ENCODE data around the gene PHETA1. TPM values are rescaled to one million over a fixed set of nuclear protein-coding genes. Genes with fewer than 3 reads are reported as not detected.
A peak's percentile ranks its signal among the peaks of the same experiment; 100 is the strongest.

PHETA1 gene
- total and polyA plus RNA-seq, 2 donors (not counting 3 experiments of a cell fraction or from before 2014, with no cell fraction given): 10.6 to 20.0 TPM

GRCh38 chr12:111413442-111414086 lies 44.7 kb upstream of the PHETA1 start:
- BruUV-seq (replicated peaks): no TSS peak
- intact Hi-C loops (cut with micrococcal nuclease): no loop called here
- H3K9ac ChIP-seq (replicated peaks; ENCODE audit: extremely low read depth, insufficient read depth, low read length): no peak overlapping the region
- DNase-seq (ENCODE audit: low read depth, low spot score): peak; percentile 43
- dilution Hi-C loops (cut with MboI; ENCODE audit: extremely low pct_ligation_motif_present, low sequenced_read_pairs): no loop called here
- peaks cover 3% of the 10 kb centered on the region for H4K20me1 ChIP-seq (replicated peaks; ENCODE audit: control insufficient read depth, extremely low read depth, insufficient read depth, low read length)
- peaks cover 98% of the 10 kb centered on the region for H3K79me2 ChIP-seq (ENCODE audit: control insufficient read depth, insufficient read depth, low read length)
- no peaks in the 10 kb centered on the region for H3K9me1 ChIP-seq (replicated peaks; ENCODE audit: control insufficient read depth, extremely low read depth, insufficient read depth, low read length)
- TF ChIP-seq MYC (IDR thresholded peaks at IDR 0.05; ENCODE audit: low read depth, low read length): no peak
- TF ChIP-seq MAX (IDR thresholded peaks at IDR 0.05; ENCODE audit: insufficient read depth, insufficient read length): no peak
- TF ChIP-seq POLR2A (IDR thresholded peaks at IDR 0.05; ENCODE audit: low read depth, low read length): no peak
- peak; percentile 62 for TF ChIP-seq FOS (IDR thresholded peaks at IDR 0.05; ENCODE audit: borderline replicate concordance, insufficient read depth, low read length)
- TF ChIP-seq, protein P1, sequence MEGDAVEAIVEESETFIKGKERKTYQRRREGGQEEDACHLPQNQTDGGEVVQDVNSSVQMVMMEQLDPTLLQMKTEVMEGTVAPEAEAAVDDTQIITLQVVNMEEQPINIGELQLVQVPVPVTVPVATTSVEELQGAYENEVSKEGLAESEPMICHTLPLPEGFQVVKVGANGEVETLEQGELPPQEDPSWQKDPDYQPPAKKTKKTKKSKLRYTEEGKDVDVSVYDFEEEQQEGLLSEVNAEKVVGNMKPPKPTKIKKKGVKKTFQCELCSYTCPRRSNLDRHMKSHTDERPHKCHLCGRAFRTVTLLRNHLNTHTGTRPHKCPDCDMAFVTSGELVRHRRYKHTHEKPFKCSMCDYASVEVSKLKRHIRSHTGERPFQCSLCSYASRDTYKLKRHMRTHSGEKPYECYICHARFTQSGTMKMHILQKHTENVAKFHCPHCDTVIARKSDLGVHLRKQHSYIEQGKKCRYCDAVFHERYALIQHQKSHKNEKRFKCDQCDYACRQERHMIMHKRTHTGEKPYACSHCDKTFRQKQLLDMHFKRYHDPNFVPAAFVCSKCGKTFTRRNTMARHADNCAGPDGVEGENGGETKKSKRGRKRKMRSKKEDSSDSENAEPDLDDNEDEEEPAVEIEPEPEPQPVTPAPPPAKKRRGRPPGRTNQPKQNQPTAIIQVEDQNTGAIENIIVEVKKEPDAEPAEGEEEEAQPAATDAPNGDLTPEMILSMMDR (IDR thresholded peaks at IDR 0.05; ENCODE audit: extremely low read depth in 1 of 2, insufficient read depth in 1 of 2, low read depth in 1 of 2, low read length in 2 of 2): no peak
- TF ChIP-seq POLR2AphosphoS5 (IDR thresholded peaks at IDR 0.05; ENCODE audit: insufficient read depth, low read depth, low read length): peak; percentile 38
- TF ChIP-seq JUN (IDR thresholded peaks at IDR 0.05; ENCODE audit: borderline replicate concordance, insufficient read depth, insufficient read length, low read depth): no peak
- no peak for TF ChIP-seq EZH2 (IDR thresholded peaks at IDR 0.05; ENCODE audit: borderline replicate concordance, low read depth, low read length, severe bottlenecking)
- TF ChIP-seq GATA2 (IDR thresholded peaks at IDR 0.05; ENCODE audit: insufficient read depth, insufficient read length, low read depth, low read length): peak; percentile 34
- H3K9me3 ChIP-seq (replicated peaks; ENCODE audit: control insufficient read depth, insufficient read depth, low read length): no peaks in the 10 kb centered on the region
- no peak overlapping the region for H2AFZ ChIP-seq (ENCODE audit: low read depth, low read length)
- POLR2A ChIA-PET: interaction anchor here (1.2 kb wide), 1 partner anchor 38 kb away, joined by 3 read pairs; no protein-coding TSS in a partner anchor
- peak; percentile 31 for FAIRE-seq
- H3K4me1 ChIP-seq (ENCODE audit: control insufficient read depth, extremely low read depth, insufficient read depth, low read length): peaks cover 58% of the 10 kb centered on the region
- CTCF ChIA-PET: interaction anchor here (1.0 to 7.7 kb wide), 8 partner anchors 10 to 37 kb away, joined by 4 to 101 read pairs (median 6); no protein-coding TSS in a partner anchor
- H3K27me3 ChIP-seq (ENCODE audit: control insufficient read depth in 2 of 2, insufficient read depth in 2 of 2, low read length in 2 of 2): no peaks in the 10 kb centered on the region
- H3K36me3 ChIP-seq (ENCODE audit: control insufficient read depth in 2 of 2, extremely low read depth in 1 of 2, insufficient read depth in 2 of 2, low read length in 2 of 2): peaks cover 5 to 7% of the 10 kb centered on the region in 2 experiments
- no peak overlapping the region for H3K4me3 ChIP-seq (replicated peaks in 1 of 3; ENCODE audit: insufficient read depth in 1 of 3, low read depth in 1 of 3, low read length in 3 of 3)
- peak overlapping the region; percentile 21 for H3K4me2 ChIP-seq (ENCODE audit: insufficient read depth, low read length)
- peak overlapping the region; percentile 87 for H3K27ac ChIP-seq (ENCODE audit: insufficient read depth, low read depth, low read length)

Measured in endothelial cell of umbilical vein (primary cell).